DOHH2 (cell line): ENCODE measurements around the gene FRAS1.

Experiments used
- H3F3A ChIP-seq: fragments of 200-600 bp; sonication (generic), shearing (Covaris generic); 2 replicates; pipeline ENCODE4 v1.6.0; 2016; ENCODE audit warnings: antibody characterized with exemption, mild to moderate bottlenecking; ENCODE audit not compliant: control insufficient read depth, insufficient read depth
- H3K27ac ChIP-seq: fragments of 200-600 bp; sonication (generic); 2 replicates; pipeline ENCODE4 v1.5.1; 2014; ENCODE audit warnings: low read depth, mild to moderate bottlenecking, low read length, moderate library complexity
- H3K27me3 ChIP-seq: fragments of 200-600 bp; sonication (generic); 2 replicates; pipeline ENCODE4 v1.6.1; 2014; ENCODE audit warnings: mild to moderate bottlenecking, low read length, mixed read lengths; ENCODE audit not compliant: control insufficient read depth
- H3K36me3 ChIP-seq: fragments of 200-600 bp; sonication (generic); 2 replicates; pipeline ENCODE4 v1.6.1; 2014; ENCODE audit warnings: mild to moderate bottlenecking, low read length, moderate library complexity, mixed read lengths; ENCODE audit not compliant: control insufficient read depth
- H3K4me1 ChIP-seq: fragments of 200-600 bp; sonication (generic); 2 replicates; pipeline ENCODE4 v1.6.1; 2014; ENCODE audit warnings: mild to moderate bottlenecking, low read length, mixed read lengths; ENCODE audit not compliant: control insufficient read depth
- H3K4me2 ChIP-seq: fragments of 200-600 bp; sonication (generic); 2 replicates; pipeline ENCODE4 v1.6.0; 2014; ENCODE audit warnings: mild to moderate bottlenecking, low read length, moderate library complexity
- H3K4me3 ChIP-seq: fragments of 200-600 bp; sonication (generic); 2 replicates; pipeline ENCODE4 v1.5.1; 2014; ENCODE audit warnings: mild to moderate bottlenecking, low read length, mixed read lengths
- H3K79me2 ChIP-seq: fragments of 200-600 bp; sonication (generic); 2 replicates; pipeline ENCODE4 v1.6.1; 2014; ENCODE audit warnings: mild to moderate bottlenecking, low read length, mixed read lengths; ENCODE audit not compliant: control insufficient read depth
- H3K9me2 ChIP-seq: fragments of 200-600 bp; sonication (generic); replicated peaks from 2 replicates; pipeline ENCODE4 v1.6.1; 2014; ENCODE audit warnings: mild to moderate bottlenecking, low read length, mixed read lengths; ENCODE audit not compliant: control insufficient read depth
- H3K9me3 ChIP-seq: fragments of 200-600 bp; sonication (generic); 2 replicates; pipeline ENCODE4 v1.6.1; 2014; ENCODE audit warnings: antibody characterized with exemption, low read length, mixed read lengths; ENCODE audit not compliant: control insufficient read depth, insufficient read depth
- H4K20me1 ChIP-seq: fragments of 200-600 bp; sonication (generic); 2 replicates; pipeline ENCODE4 v1.6.0; 2014; ENCODE audit warnings: low read depth, mild to moderate bottlenecking, antibody characterized with exemption, low read length, moderate library complexity; ENCODE audit not compliant: control insufficient read depth, insufficient read depth
- CTCF ChIP-seq: fragments of 200-600 bp; sonication (generic); IDR thresholded peaks from one replicate; pipeline ENCODE4 v1.5.1; 2014; ENCODE audit warnings: antibody characterized with exemption, mild to moderate bottlenecking, low read depth, low read length; ENCODE audit not compliant: poor library complexity, severe bottlenecking
- EZH2phosphoT487 ChIP-seq: fragments of 200-600 bp; sonication (generic); IDR thresholded peaks from 2 replicates; pipeline ENCODE4 v1.6.1; 2017; ENCODE audit warnings: borderline replicate concordance, mild to moderate bottlenecking, antibody characterized with exemption, low read length, moderate library complexity, mixed read lengths

The FRAS1 gene

GRCh38 chr4:78197947-78198346 lies 140.8 kb downstream of the FRAS1 start:
- H3K9me2 ChIP-seq: no peaks in the 10 kb centered on the region
- no peaks in the 10 kb centered on the region for H3K27me3 ChIP-seq
- H4K20me1 ChIP-seq: no peaks in the 10 kb centered on the region
- no peaks in the 10 kb centered on the region for H3K36me3 ChIP-seq
- no peaks in the 10 kb centered on the region for H3F3A ChIP-seq
- no peak overlapping the region for H3K27ac ChIP-seq
- TF ChIP-seq EZH2phosphoT487: no peak
- no peak for TF ChIP-seq CTCF
- H3K9me3 ChIP-seq: no peaks in the 10 kb centered on the region
- no peaks in the 10 kb centered on the region for H3K79me2 ChIP-seq
- no peaks in the 10 kb centered on the region for H3K4me1 ChIP-seq
- no peak overlapping the region for H3K4me3 ChIP-seq
- no peak overlapping the region for H3K4me2 ChIP-seq

GRCh38 chr4:78199984-78200383 lies 142.9 kb downstream of the FRAS1 start:
- Histone ChIP-seq H3K27ac (no peak overlapping the region), H3K79me2 (no peaks in the 10 kb centered on the region), H3K9me2 (no peaks in the 10 kb centered on the region), H3K27me3 (no peaks in the 10 kb centered on the region), H3K4me1 (no peaks in the 10 kb centered on the region), H3K36me3 (no peaks in the 10 kb centered on the region), H3K9me3 (no peaks in the 10 kb centered on the region), H3K4me2 (no peak overlapping the region), H4K20me1 (no peaks in the 10 kb centered on the region), H3K4me3 (no peak overlapping the region), H3F3A (no peaks in the 10 kb centered on the region)
- TF ChIP-seq EZH2phosphoT487 (no peak), CTCF (no peak)

- no peaks in the 10 kb centered on the region for H3K9me3 ChIP-seq
- no peaks in the 10 kb centered on the region for H4K20me1 ChIP-seq
- no peak overlapping the region for H3K4me3 ChIP-seq
- no peak for TF ChIP-seq EZH2phosphoT487
- no peak for TF ChIP-seq CTCF
- no peaks in the 10 kb centered on the region for H3K79me2 ChIP-seq
- H3K36me3 ChIP-seq: no peaks in the 10 kb centered on the region
- no peaks in the 10 kb centered on the region for H3K27me3 ChIP-seq
- H3K4me2 ChIP-seq: no peak overlapping the region
- H3K9me2 ChIP-seq: no peaks in the 10 kb centered on the region
- no peaks in the 10 kb centered on the region for H3F3A ChIP-seq
- H3K4me1 ChIP-seq: no peaks in the 10 kb centered on the region
- H3K27ac ChIP-seq: no peak overlapping the region
These were observed 143.8 kb downstream of the FRAS1 start for GRCh38 chr4:78200949-78201348.

- no peaks in the 10 kb centered on the region for H3K79me2 ChIP-seq
These were observed 147.1 kb downstream of the FRAS1 start for GRCh38 chr4:78204176-78204575.

More at GRCh38 chr4:78204176-78204575, 147.1 kb downstream of the FRAS1 start:
- Histone ChIP-seq H3F3A (no peaks in the 10 kb centered on the region), H3K27ac (no peak overlapping the region), H3K36me3 (no peaks in the 10 kb centered on the region), H3K27me3 (no peaks in the 10 kb centered on the region), H3K9me2 (no peaks in the 10 kb centered on the region), H3K4me2 (no peak overlapping the region), H3K4me1 (no peaks in the 10 kb centered on the region), H3K9me3 (no peaks in the 10 kb centered on the region), H4K20me1 (no peaks in the 10 kb centered on the region), H3K4me3 (no peak overlapping the region)
- TF ChIP-seq EZH2phosphoT487 (no peak), CTCF (no peak)
